ENCODE results near the gene TRPV5.

Gene TRPV5

GRCh38 chr7:142939226-142939910, 5.8 kb upstream of the TRPV5 start, which contains the start of gene LLCFC1:
LLCFC1 (plus strand) TSS chr7:142939484; CDS start chr7:142939622, 138 bp downstream.
- Histone ChIP-seq H3K36me3 (ENCODE audit: insufficient read depth, low read length) (no peaks in the 10 kb centered on the region), H3K27ac (ENCODE audit: low read depth, low read length) (no peak within 1 kb of the TSS), H3K9ac (ENCODE audit: low read depth, low read length) (no peak within 1 kb of the TSS), H3K9me3 (ENCODE audit: insufficient read depth, low read depth, low read length) (no peaks in the 10 kb centered on the region), H3K4me1 (ENCODE audit: insufficient read depth, low read length) (no peaks in the 10 kb centered on the region), H3K4me3 (ENCODE audit: low read length) (no peak within 1 kb of the TSS), H3K27me3 (ENCODE audit: insufficient read depth, low read length) (no peaks in the 10 kb centered on the region)
- 66% methylated on average over 10 of the region's 10 CpGs for WGBS

DNA sequence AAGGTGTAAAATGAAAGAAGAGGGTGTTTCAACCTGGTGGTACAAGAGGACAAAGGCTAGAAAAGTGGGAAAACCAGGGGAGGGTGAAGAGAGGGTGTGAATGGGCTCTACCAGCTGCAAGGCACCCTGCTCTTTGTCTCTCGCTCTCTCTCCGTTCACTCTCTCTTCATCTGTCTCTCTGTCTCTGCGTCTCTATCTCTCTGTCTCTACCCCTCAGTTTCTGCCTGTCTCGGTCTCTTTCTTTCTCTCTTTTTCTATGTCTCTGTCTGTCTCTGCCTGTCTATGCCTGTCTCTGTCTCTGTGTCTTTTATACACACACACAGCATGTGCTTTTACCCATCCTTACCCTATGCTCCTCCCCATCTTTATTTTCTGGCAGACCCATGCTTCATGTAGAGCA, 5.1 kb upstream of the TRPV5 start:
- Histone ChIP-seq H3K4me3 (ENCODE audit: low read length) (no peak overlapping the region), H3K27me3 (ENCODE audit: insufficient read depth, low read length) (no peaks in the 10 kb centered on the region), H3K9ac (ENCODE audit: low read depth, low read length) (no peak overlapping the region), H3K9me3 (ENCODE audit: insufficient read depth, low read depth, low read length) (no peaks in the 10 kb centered on the region), H3K36me3 (ENCODE audit: insufficient read depth, low read length) (no peaks in the 10 kb centered on the region), H3K27ac (ENCODE audit: low read depth, low read length) (no peak overlapping the region), H3K4me1 (ENCODE audit: insufficient read depth, low read length) (no peaks in the 10 kb centered on the region)
- 92% methylated on average over 4 of the region's 4 CpGs for WGBS

- Histone ChIP-seq H3K4me1 (ENCODE audit: insufficient read depth, low read length) (no peaks in the 10 kb centered on the region), H3K9ac (ENCODE audit: low read depth, low read length) (no peak overlapping the region), H3K4me3 (ENCODE audit: low read length) (no peak overlapping the region), H3K36me3 (ENCODE audit: insufficient read depth, low read length) (no peaks in the 10 kb centered on the region), H3K27me3 (ENCODE audit: insufficient read depth, low read length) (no peaks in the 10 kb centered on the region), H3K27ac (ENCODE audit: low read depth, low read length) (no peak overlapping the region), H3K9me3 (ENCODE audit: insufficient read depth, low read depth, low read length) (no peaks in the 10 kb centered on the region)
- WGBS = 92% methylated on average over 12 of the region's 12 CpGs
These were observed 2.5 kb upstream of the TRPV5 start for GRCh38 chr7:142935941-142936565.

GRCh38 chr7:142934056-142934455, 510 bp upstream of the TRPV5 start:
- H3K4me1 ChIP-seq (ENCODE audit: insufficient read depth, low read length) = no peaks in the 10 kb centered on the region
- H3K4me3 ChIP-seq (ENCODE audit: low read length) = no peak overlapping the region
- no peaks in the 10 kb centered on the region for H3K27me3 ChIP-seq (ENCODE audit: insufficient read depth, low read length)
- H3K9ac ChIP-seq (ENCODE audit: low read depth, low read length) = no peak overlapping the region
- H3K36me3 ChIP-seq (ENCODE audit: insufficient read depth, low read length) = no peaks in the 10 kb centered on the region
- no peaks in the 10 kb centered on the region for H3K9me3 ChIP-seq (ENCODE audit: insufficient read depth, low read depth, low read length)
- no peak overlapping the region for H3K27ac ChIP-seq (ENCODE audit: low read depth, low read length)
- WGBS = 93% methylated on average over 12 of the region's 12 CpGs

- H3K4me1 ChIP-seq (ENCODE audit: insufficient read depth, low read length) = no peaks in the 10 kb centered on the region
- H3K4me3 ChIP-seq (ENCODE audit: low read length) = no peak overlapping the region
- H3K27ac ChIP-seq (ENCODE audit: low read depth, low read length) = no peak overlapping the region
- H3K36me3 ChIP-seq (ENCODE audit: insufficient read depth, low read length) = no peaks in the 10 kb centered on the region
- H3K9ac ChIP-seq (ENCODE audit: low read depth, low read length) = no peak overlapping the region
- H3K27me3 ChIP-seq (ENCODE audit: insufficient read depth, low read length) = no peaks in the 10 kb centered on the region
- H3K9me3 ChIP-seq (ENCODE audit: insufficient read depth, low read depth, low read length) = no peaks in the 10 kb centered on the region
- 92% methylated on average over 7 of the region's 7 CpGs for WGBS
These were observed 462 bp downstream of the TRPV5 start for GRCh38 chr7:142933092-142933475.

- H3K4me3 ChIP-seq (ENCODE audit: low read length) = no peak overlapping the region
- H3K27me3 ChIP-seq (ENCODE audit: insufficient read depth, low read length) = no peaks in the 10 kb centered on the region
- 56% methylated on average over 5 of the region's 5 CpGs for WGBS
- H3K9me3 ChIP-seq (ENCODE audit: insufficient read depth, low read depth, low read length) = no peaks in the 10 kb centered on the region
- H3K4me1 ChIP-seq (ENCODE audit: insufficient read depth, low read length) = no peaks in the 10 kb centered on the region
- no peaks in the 10 kb centered on the region for H3K36me3 ChIP-seq (ENCODE audit: insufficient read depth, low read length)
- no peak overlapping the region for H3K9ac ChIP-seq (ENCODE audit: low read depth, low read length)
- no peak overlapping the region for H3K27ac ChIP-seq (ENCODE audit: low read depth, low read length)
These were observed 1.0 kb downstream of the TRPV5 start for GRCh38 chr7:142932386-142933091.

DNA sequence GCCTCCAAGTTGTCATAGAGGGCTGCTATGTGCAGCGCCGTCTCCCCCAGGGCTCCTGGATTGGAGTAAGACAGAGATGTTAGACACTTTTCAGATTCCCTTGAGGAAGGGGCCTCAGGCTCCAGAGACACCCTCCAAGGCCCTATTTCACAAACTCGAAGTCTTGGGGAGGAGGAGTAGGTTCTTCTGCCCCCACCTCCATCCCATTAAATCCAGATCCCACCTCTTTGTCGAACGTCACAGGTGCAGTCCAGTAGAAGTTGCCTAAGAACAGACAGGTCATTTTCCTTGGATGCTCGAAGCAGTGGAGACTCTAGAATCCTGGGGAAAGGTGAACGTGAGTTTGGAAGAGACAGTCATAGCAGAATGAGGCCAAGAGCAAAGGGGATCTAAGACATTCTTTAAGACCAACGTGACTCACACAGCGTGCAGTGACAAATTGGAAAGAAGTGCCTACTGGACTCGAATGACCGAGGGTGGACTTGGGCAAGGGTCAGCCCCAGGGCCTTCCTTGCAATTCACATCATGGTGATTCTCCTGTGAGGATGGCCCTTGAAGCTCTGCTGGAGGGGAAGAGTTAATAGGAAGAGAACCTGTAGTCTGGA, 3.3 kb downstream of the TRPV5 start:
- Histone ChIP-seq H3K9ac (ENCODE audit: low read depth, low read length) (no peak overlapping the region), H3K27ac (ENCODE audit: low read depth, low read length) (no peak overlapping the region), H3K27me3 (ENCODE audit: insufficient read depth, low read length) (0 out of 2 replicates have a peak, but pooled peaks cover 6% of the 10 kb centered on the region), H3K9me3 (ENCODE audit: insufficient read depth, low read depth, low read length) (no peaks in the 10 kb centered on the region), H3K4me3 (ENCODE audit: low read length) (no peak overlapping the region), H3K4me1 (ENCODE audit: insufficient read depth, low read length) (no peaks in the 10 kb centered on the region), H3K36me3 (ENCODE audit: insufficient read depth, low read length) (no peaks in the 10 kb centered on the region)
- WGBS = 92% methylated on average over 11 of the region's 11 CpGs

GRCh38 chr7:142927949-142928348, 5.6 kb downstream of the TRPV5 start:
- WGBS = 76% methylated on average over 8 of the region's 8 CpGs
- Histone ChIP-seq H3K9me3 (ENCODE audit: insufficient read depth, low read depth, low read length) (no peaks in the 10 kb centered on the region), H3K4me3 (ENCODE audit: low read length) (no peak overlapping the region), H3K27ac (ENCODE audit: low read depth, low read length) (no peak overlapping the region), H3K27me3 (ENCODE audit: insufficient read depth, low read length) (0 out of 2 replicates have a peak, but pooled peaks cover 6% of the 10 kb centered on the region), H3K4me1 (ENCODE audit: insufficient read depth, low read length) (no peaks in the 10 kb centered on the region), H3K36me3 (ENCODE audit: insufficient read depth, low read length) (no peaks in the 10 kb centered on the region), H3K9ac (ENCODE audit: low read depth, low read length) (no peak overlapping the region)

DNA sequence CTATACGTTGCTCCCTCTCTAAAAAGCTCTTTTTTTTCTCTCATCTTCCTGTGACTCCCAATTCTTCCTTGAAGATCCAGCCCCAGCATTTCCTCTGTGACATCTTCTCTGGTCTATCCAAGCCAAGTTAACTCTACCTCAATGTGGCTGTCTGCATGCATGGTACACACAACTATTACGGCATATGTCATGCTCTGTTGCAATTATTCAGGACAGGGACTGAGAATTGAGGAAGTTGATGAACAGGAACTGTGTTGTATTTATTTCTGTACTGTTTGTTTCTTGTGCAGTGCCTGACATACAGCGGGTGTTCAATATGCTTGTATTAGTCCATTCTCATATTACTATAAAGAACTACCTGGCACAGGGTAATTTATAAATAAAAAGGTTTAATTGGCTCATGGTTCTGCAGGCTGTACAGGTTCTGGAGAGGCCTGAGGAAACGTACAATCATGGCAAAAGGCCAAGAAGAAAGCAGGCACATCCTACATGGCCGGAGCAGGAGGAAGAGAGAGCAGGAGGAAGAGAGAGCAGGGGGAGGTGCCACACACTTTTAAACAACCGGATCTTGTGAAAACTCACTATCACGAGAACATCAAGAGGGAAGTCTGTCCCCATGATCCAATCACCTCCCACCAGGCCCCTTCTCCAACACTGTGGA, 6.3 kb downstream of the TRPV5 start:
- whole genome bisulfite sequencing = 82% methylated on average over 6 of the region's 7 CpGs
- Histone ChIP-seq H3K27me3 (ENCODE audit: insufficient read depth, low read length) (0 out of 2 replicates have a peak, but pooled peaks cover 6% of the 10 kb centered on the region), H3K36me3 (ENCODE audit: insufficient read depth, low read length) (no peaks in the 10 kb centered on the region), H3K4me3 (ENCODE audit: low read length) (no peak overlapping the region), H3K27ac (ENCODE audit: low read depth, low read length) (no peak overlapping the region), H3K9me3 (ENCODE audit: insufficient read depth, low read depth, low read length) (no peaks in the 10 kb centered on the region), H3K9ac (ENCODE audit: low read depth, low read length) (no peak overlapping the region), H3K4me1 (ENCODE audit: insufficient read depth, low read length) (no peaks in the 10 kb centered on the region)

DNA sequence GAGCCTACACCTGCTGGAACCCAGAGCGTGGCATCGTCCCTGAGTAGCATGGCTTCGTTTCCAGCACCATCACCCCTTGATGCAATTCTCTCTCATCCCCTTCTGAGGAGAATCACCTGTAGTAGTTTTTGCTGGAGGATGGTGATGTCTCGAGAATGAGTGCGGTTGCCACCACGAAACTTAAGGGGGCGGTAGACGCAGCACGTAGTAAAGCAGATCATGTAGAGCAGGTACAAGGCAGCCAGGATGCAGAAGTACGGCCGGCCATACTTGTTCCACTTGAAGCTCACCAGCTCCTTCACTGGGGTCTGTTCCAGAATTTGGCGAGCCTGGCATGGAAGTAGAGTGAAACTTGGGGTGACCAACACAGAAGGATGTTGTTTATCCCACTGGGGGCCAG, 8.1 kb downstream of the TRPV5 start:
- H3K27ac ChIP-seq (ENCODE audit: low read depth, low read length) = no peak overlapping the region
- no peak overlapping the region for H3K4me3 ChIP-seq (ENCODE audit: low read length)
- H3K27me3 ChIP-seq (ENCODE audit: insufficient read depth, low read length) = 0 out of 2 replicates have a peak, but pooled peaks cover 6% of the 10 kb centered on the region
- 78% methylated on average over 12 of the region's 12 CpGs for WGBS
- no peaks in the 10 kb centered on the region for H3K4me1 ChIP-seq (ENCODE audit: insufficient read depth, low read length)
- no peaks in the 10 kb centered on the region for H3K36me3 ChIP-seq (ENCODE audit: insufficient read depth, low read length)
- no peaks in the 10 kb centered on the region for H3K9me3 ChIP-seq (ENCODE audit: insufficient read depth, low read depth, low read length)
- no peak overlapping the region for H3K9ac ChIP-seq (ENCODE audit: low read depth, low read length)
